Common myeloid progenitor, CD34-positive (primary cell): ENCODE results near the gene CACNA1D.
"Not testable (repeated sequence)": the region's sequence is repeated elsewhere in the genome, so short reads cannot be mapped to it uniquely, and the experiment has no call there.

Experiments used
- CTCF ChIA-PET: fragments of 350-600 bp; sonication (Branson Sonifier 250); formaldehyde crosslinking; loops from one replicate; lab custom pipeline; 2021; ENCODE audit warnings: antibody characterized with exemption; lab: Charles Lee
- POLR2A ChIA-PET: fragments of 350-600 bp; sonication (Branson Sonifier 250); formaldehyde crosslinking; loops from one replicate; lab custom pipeline; 2021; ENCODE audit warnings: antibody characterized with exemption; lab: Charles Lee
- DNase-seq, 3 donors: peaks; one replicate each; pipeline versions ENCODE4 v3.0.0 to v3.0.0-alpha.2; 2013
- H3K27ac ChIP-seq, 2 experiments: 1 replicate in 1 of 2; 2 replicates in 1 of 2; pipeline ENCODE4 v1.7.0; 2013; ENCODE audit warnings: inconsistent platforms in 2 of 2, low read length in 2 of 2, mild to moderate bottlenecking in 2 of 2, low read depth in 1 of 2, moderate library complexity in 1 of 2; ENCODE audit not compliant: severe bottlenecking in 2 of 2, insufficient read depth in 1 of 2, poor library complexity in 1 of 2
- H3K27me3 ChIP-seq, 5 experiments: replicated peaks in 2 of 5; 1 replicate in 3 of 5; 2 replicates in 2 of 5; pipeline versions ENCODE4 v1.6.1 to v1.7.0; 2013; ENCODE audit warnings: low read length in 4 of 5, mild to moderate bottlenecking in 2 of 5, moderate library complexity in 2 of 5, inconsistent platforms in 1 of 5; ENCODE audit not compliant: insufficient read depth in 5 of 5, control insufficient read depth in 4 of 5
- H3K36me3 ChIP-seq, 4 experiments: 1 replicate in 2 of 4; 2 replicates in 2 of 4; pipeline versions ENCODE4 v1.6.1 to v1.7.0; 2013; ENCODE audit warnings: low read length in 3 of 4, control low read depth in 1 of 4, mild to moderate bottlenecking in 1 of 4; ENCODE audit not compliant: control insufficient read depth in 4 of 4, insufficient read depth in 4 of 4
- H3K4me1 ChIP-seq, 4 experiments: 1 replicate in 3 of 4; 2 replicates in 1 of 4; pipeline versions ENCODE4 v1.6.1 to v1.7.1; 2013; ENCODE audit warnings: low read length in 3 of 4, mild to moderate bottlenecking in 3 of 4, control low read depth in 1 of 4, inconsistent platforms in 1 of 4, moderate library complexity in 1 of 4; ENCODE audit not compliant: control insufficient read depth in 4 of 4, insufficient read depth in 4 of 4; ENCODE audit errors: control extremely low read depth in 1 of 4
- H3K4me3 ChIP-seq, 7 experiments: 1 replicate in 4 of 7; 2 replicates in 3 of 7; pipeline versions ENCODE4 v1.5.1 to v1.7.0; 2013; ENCODE audit warnings: mild to moderate bottlenecking in 7 of 7, low read length in 6 of 7, moderate library complexity in 6 of 7, inconsistent platforms in 2 of 7, low read depth in 2 of 7, control low read depth in 1 of 7; ENCODE audit not compliant: insufficient read depth in 4 of 7, control insufficient read depth in 1 of 7; ENCODE audit errors: extremely low read depth in 1 of 7
- H3K9me3 ChIP-seq, 5 experiments: 1 replicate in 4 of 5; 2 replicates in 1 of 5; pipeline versions ENCODE4 v1.6.1 to v1.7.1; 2013; ENCODE audit warnings: low read length in 4 of 5, mild to moderate bottlenecking in 2 of 5, inconsistent platforms in 1 of 5, low read depth in 1 of 5, moderate library complexity in 1 of 5; ENCODE audit not compliant: control insufficient read depth in 4 of 5, insufficient read depth in 2 of 5; ENCODE audit errors: control extremely low read depth in 1 of 5
- WGBS: methylation state at CpG from one replicate; pipeline ENCODE4 v1.1.5; 2013; ENCODE audit not compliant: insufficient coverage; 5-methylcytosine and 5-hydroxymethylcytosine counted together

CACNA1D gene

DNA sequence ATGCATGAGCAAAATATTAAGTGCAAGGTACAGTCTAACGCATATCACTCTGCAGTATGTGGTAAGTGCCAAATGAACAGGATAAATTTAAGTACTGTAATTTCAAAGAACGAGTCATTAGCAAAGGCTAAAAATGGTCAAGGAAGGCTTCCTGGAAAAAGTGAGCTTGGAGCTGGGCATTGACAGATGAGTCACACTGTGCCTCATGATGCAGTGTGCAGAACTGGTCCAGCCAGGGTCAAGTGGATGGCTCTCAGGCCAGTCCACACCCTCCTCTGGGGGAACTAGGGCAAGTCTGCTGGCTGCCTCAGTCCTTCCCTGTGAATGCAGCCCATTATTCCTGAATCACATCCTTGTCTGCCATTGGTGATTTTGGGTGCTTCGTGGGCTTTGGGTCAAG lies 76.3 kb downstream of the CACNA1D start:
- no peak for DNase-seq
- POLR2A ChIA-PET: interaction anchor here (0.6 kb wide), 1 partner anchor 236 kb away, joined by 3 read pairs; no protein-coding TSS in a partner anchor
- H3K36me3 ChIP-seq: no peaks in the 10 kb centered on the region

GRCh38 chr3:53571264-53571663 lies 76.9 kb downstream of the CACNA1D start:
- CTCF ChIA-PET: interaction anchor here (0.8 kb wide), 2 partner anchors 11 to 13 kb away, joined by 3 read pairs; no protein-coding TSS in a partner anchor

More for the DNA sequence above, 76.3 kb downstream of the CACNA1D start:
- Histone ChIP-seq H3K27me3 (peaks cover 0 to 8% (median 0%) of the 10 kb centered on the region in 5 experiments), H3K4me3 (no peak overlapping the region), H3K27ac (no peak overlapping the region), H3K4me1 (no peaks in the 10 kb centered on the region), H3K9me3 (no peaks in the 10 kb centered on the region)
- 93% methylated on average over 3 of the region's 3 CpGs for WGBS
- CTCF ChIA-PET: interaction anchor here (0.8 kb wide), 1 partner anchor 13 kb away, joined by 3 read pairs; no protein-coding TSS in a partner anchor

DNA sequence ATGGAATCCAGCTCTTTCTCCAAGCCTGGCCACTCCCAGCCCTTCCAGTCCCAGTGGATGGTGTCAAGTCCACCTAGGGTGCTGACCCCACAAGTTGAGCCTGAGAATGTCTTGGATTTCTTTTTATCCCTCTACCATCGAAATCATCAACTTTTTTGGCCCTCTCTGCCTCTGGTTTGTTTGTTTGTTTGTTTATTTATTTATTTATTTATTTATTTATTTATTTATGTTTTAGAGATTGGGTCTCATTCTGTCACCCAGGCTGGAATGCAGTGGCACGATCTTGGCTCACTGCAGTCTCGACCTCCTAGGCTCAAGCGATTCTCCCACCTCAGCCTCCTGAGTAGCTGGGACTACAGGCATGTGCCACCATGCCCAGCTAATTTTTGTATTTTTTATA lies 77.8 kb downstream of the CACNA1D start:
- H3K27ac ChIP-seq, H3K9me3 ChIP-seq, CTCF ChIA-PET, H3K36me3 ChIP-seq, H3K4me1 ChIP-seq, H3K4me3 ChIP-seq, H3K27me3 ChIP-seq, POLR2A ChIA-PET, DNase-seq: not testable (repeated sequence)
- 97% methylated on average over 3 of the region's 4 CpGs for WGBS

More at GRCh38 chr3:53571264-53571663, 76.9 kb downstream of the CACNA1D start:
- peaks cover 0 to 7% (median 0%) of the 10 kb centered on the region in 5 experiments for H3K27me3 ChIP-seq
- no peak overlapping the region for H3K27ac ChIP-seq
- DNase-seq: no peak
- H3K36me3 ChIP-seq: no peaks in the 10 kb centered on the region
- no peak overlapping the region for H3K4me3 ChIP-seq
- H3K4me1 ChIP-seq: no peaks in the 10 kb centered on the region
- WGBS: 100% methylated on average over 3 of the region's 4 CpGs
- H3K9me3 ChIP-seq: no peaks in the 10 kb centered on the region
- POLR2A ChIA-PET: no interaction called here

DNA sequence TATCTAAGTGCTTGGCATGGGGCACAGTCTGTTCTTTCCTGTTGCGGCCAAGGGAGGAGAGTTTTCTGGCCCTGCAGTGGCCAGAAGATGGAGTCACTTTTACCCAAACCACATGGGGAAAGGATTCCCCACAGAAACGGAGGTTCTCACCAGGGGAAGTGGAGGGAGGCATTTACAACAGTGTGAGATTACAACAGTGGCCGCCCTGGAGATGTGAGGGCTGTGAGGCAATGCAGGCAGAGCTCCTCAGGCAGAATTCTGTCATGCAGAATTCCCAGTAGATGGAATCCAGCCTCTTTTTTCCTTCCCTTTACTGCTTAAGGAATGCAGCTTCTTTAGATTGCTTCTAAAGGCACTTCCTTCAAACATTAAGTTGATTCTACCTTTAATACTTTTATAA lies 83.1 kb downstream of the CACNA1D start:
- WGBS: 89% methylated on average over 1 of the region's 3 CpGs
- POLR2A ChIA-PET: no interaction called here
- H3K27me3 ChIP-seq: peaks cover 0 to 8% (median 0%) of the 10 kb centered on the region in 5 experiments

GRCh38 chr3:53579636-53580035 lies 85.2 kb downstream of the CACNA1D start:
- no peaks in the 10 kb centered on the region for H3K9me3 ChIP-seq
- no peak overlapping the region for H3K4me3 ChIP-seq
- H3K4me1 ChIP-seq: peaks cover 0 to 4% (median 3%) of the 10 kb centered on the region in 4 experiments
- H3K27me3 ChIP-seq: peaks cover 0 to 15% (median 5%) of the 10 kb centered on the region in 5 experiments
- no peaks in the 10 kb centered on the region for H3K36me3 ChIP-seq
- no peak overlapping the region for H3K27ac ChIP-seq
- ChIA-PET CTCF (no interaction called here), POLR2A (no interaction called here)
- WGBS: 100% methylated on average over 3 of the region's 3 CpGs
- DNase-seq: no peak

More for the DNA sequence above, 83.1 kb downstream of the CACNA1D start:
- DNase-seq: no peak
- H3K4me3 ChIP-seq: no peak overlapping the region
- CTCF ChIA-PET: no interaction called here
- H3K4me1 ChIP-seq: peaks cover 0 to 4% (median 3%) of the 10 kb centered on the region in 4 experiments
- H3K36me3 ChIP-seq: no peaks in the 10 kb centered on the region
- H3K27ac ChIP-seq: no peak overlapping the region
- no peaks in the 10 kb centered on the region for H3K9me3 ChIP-seq

DNA sequence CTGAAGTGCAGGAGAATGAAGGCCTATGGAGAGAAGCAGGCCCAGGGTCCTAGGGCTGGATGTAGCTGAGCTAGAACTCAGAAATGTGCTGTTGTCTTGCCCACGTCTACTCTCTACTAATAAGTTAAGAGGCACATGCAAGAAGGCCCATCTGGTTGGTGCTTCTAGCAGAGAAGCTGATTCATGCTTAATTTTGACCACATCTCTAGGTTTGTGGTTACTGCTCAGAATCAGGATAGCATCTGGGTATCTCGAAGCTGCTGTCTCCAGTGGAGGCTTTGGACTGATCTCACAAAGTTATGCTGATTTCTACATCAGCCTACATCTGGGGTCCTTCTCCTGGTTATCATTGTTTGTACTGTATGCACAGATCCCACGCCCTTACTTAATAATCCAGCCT lies 87.3 kb downstream of the CACNA1D start:
- H3K27me3 ChIP-seq: peaks cover 0 to 15% (median 5%) of the 10 kb centered on the region in 5 experiments
- H3K36me3 ChIP-seq: no peaks in the 10 kb centered on the region
- DNase-seq: peak; percentile 65 to 94 (median 94)
- no peak overlapping the region for H3K27ac ChIP-seq
- H3K9me3 ChIP-seq: no peaks in the 10 kb centered on the region
- H3K4me1 ChIP-seq: peaks cover 0 to 4% (median 3%) of the 10 kb centered on the region in 4 experiments
- 6% methylated on average over 2 of the region's 3 CpGs for whole genome bisulfite sequencing
- no peak overlapping the region for H3K4me3 ChIP-seq
- POLR2A ChIA-PET: no interaction called here
- CTCF ChIA-PET: no interaction called here

DNA sequence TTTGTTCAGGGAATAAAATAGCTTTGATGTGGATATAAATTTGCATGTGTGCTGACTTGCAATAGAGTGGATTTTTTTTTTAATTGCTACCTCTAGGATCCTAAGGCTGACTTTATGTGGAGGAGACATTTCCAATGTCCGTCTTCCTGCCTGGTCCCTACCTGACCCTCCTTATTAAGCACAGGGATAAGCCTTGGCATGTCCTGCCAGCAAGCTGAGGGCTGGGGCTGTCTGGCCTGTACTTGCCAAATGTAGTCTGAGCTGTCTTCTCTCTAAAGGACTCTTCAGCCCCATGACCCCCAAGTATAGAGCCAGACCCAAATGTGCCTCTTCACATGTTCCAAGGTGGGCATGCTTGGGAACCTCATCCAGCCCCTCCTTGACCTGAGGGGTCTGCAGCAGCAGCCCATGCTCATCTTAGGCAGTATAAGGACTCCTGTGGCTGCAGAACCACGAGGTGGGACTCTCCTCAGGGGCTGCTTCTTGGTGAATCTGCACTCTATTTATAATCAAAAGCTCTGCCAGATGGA lies 88.8 kb downstream of the CACNA1D start:
- peaks cover 0 to 11% (median 6%) of the 10 kb centered on the region in 5 experiments for H3K27me3 ChIP-seq
- CTCF ChIA-PET: interaction anchor here (1.0 kb wide), 1 partner anchor 12 kb away, joined by 3 read pairs; no protein-coding TSS in a partner anchor
- H3K4me1 ChIP-seq: peaks cover 0 to 4% (median 3%) of the 10 kb centered on the region in 4 experiments
- POLR2A ChIA-PET: no interaction called here
- DNase-seq: no peak
- no peaks in the 10 kb centered on the region for H3K9me3 ChIP-seq
- no peak overlapping the region for H3K4me3 ChIP-seq
- WGBS: 95% methylated on average over 2 of the region's 2 CpGs
- no peaks in the 10 kb centered on the region for H3K36me3 ChIP-seq
- no peak overlapping the region for H3K27ac ChIP-seq
